ENCODE data around the gene GPR18. TPM values are rescaled to one million over a fixed set of nuclear protein-coding genes. Genes with fewer than 3 reads are reported as not detected.

The GPR18 gene
- total RNA-seq, 2 experiments from 2014 or later = 13.7 to 16.3 TPM

GRCh38 chr13:99296398-99296797 is 38.2 kb upstream of the GPR18 start:
- ChIA-PET POLR2A (interaction anchor here (0.9 to 1.3 kb wide), 2 partner anchors 10 to 84 kb away, joined by 3 read pairs; no protein-coding TSS in a partner anchor), CTCF (interaction anchor here (1.6 kb wide), 1 partner anchor 27 kb away, joined by 9 read pairs; no protein-coding TSS in a partner anchor)

- CTCF ChIA-PET = interaction anchor here (0.7 to 1.6 kb wide), 3 partner anchors 17 to 124 kb away, joined by 3 to 9 read pairs (median 3); no protein-coding TSS in a partner anchor
- POLR2A ChIA-PET = interaction anchor here (1.3 kb wide), 1 partner anchor 11 kb away, joined by 3 read pairs; no protein-coding TSS in a partner anchor
Measured at GRCh38 chr13:99295488-99296252, 37.5 kb upstream of the GPR18 start.

- POLR2A ChIA-PET = no interaction called here
- CTCF ChIA-PET = interaction anchor here (0.6 to 0.9 kb wide), 3 partner anchors 17 to 124 kb away, joined by 3 read pairs; no protein-coding TSS in a partner anchor
Measured at GRCh38 chr13:99294958-99295357, 36.8 kb upstream of the GPR18 start.

- ChIA-PET POLR2A (interaction anchor here (0.6 kb wide), 1 partner anchor 137 kb away, joined by 8 read pairs; no protein-coding TSS in a partner anchor), CTCF (no interaction called here)
Measured at GRCh38 chr13:99294198-99294597, 36.0 kb upstream of the GPR18 start.

GRCh38 chr13:99293178-99293577 is 35.0 kb upstream of the GPR18 start:
- POLR2A ChIA-PET = no interaction called here

GRCh38 chr13:99290894-99291293 is 32.7 kb upstream of the GPR18 start:
- POLR2A ChIA-PET = no interaction called here
- CTCF ChIA-PET = interaction anchor here (1.4 kb wide), 1 partner anchor 13 kb away, joined by 3 read pairs; no protein-coding TSS in a partner anchor

More at GRCh38 chr13:99293178-99293577, 35.0 kb upstream of the GPR18 start:
- CTCF ChIA-PET = interaction anchor here (0.6 to 1.1 kb wide), 2 partner anchors 32 to 143 kb away, joined by 3 read pairs; no protein-coding TSS in a partner anchor

GRCh38 chr13:99289674-99290337 is 31.6 kb upstream of the GPR18 start:
- CTCF ChIA-PET = interaction anchor here (0.6 to 2.2 kb wide), 3 partner anchors 44 to 147 kb away, joined by 3 to 9 read pairs (median 3); no protein-coding TSS in a partner anchor
- POLR2A ChIA-PET = no interaction called here

GRCh38 chr13:99289271-99289670 is 31.1 kb upstream of the GPR18 start:
- POLR2A ChIA-PET = interaction anchor here (0.6 kb wide), 1 partner anchor 62 kb away, joined by 3 read pairs; no protein-coding TSS in a partner anchor
- CTCF ChIA-PET = interaction anchor here (0.6 to 2.2 kb wide), 3 partner anchors 43 to 147 kb away, joined by 3 to 9 read pairs (median 3); no protein-coding TSS in a partner anchor

- POLR2A ChIA-PET = interaction anchor here (0.9 kb wide), 1 partner anchor 93 kb away, joined by 4 read pairs; no protein-coding TSS in a partner anchor
- CTCF ChIA-PET = interaction anchor here (0.9 to 2.2 kb wide), 5 partner anchors 16 to 149 kb away, joined by 3 to 9 read pairs (median 3); partner anchors contain the start of gene GPR18
Measured at GRCh38 chr13:99288089-99288488, 29.9 kb upstream of the GPR18 start.

- ChIA-PET POLR2A (interaction anchor here (0.7 kb wide), 1 partner anchor 302 kb away, joined by 4 read pairs; no protein-coding TSS in a partner anchor), CTCF (interaction anchor here (1.0 kb wide), 1 partner anchor 100 kb away, joined by 3 read pairs; no protein-coding TSS in a partner anchor)
Measured at GRCh38 chr13:99287551-99287950, 29.4 kb upstream of the GPR18 start.

GRCh38 chr13:99285432-99286182 is 27.4 kb upstream of the GPR18 start:
- POLR2A ChIA-PET = no interaction called here
- CTCF ChIA-PET = interaction anchor here (0.8 to 3.1 kb wide), 3 partner anchors 10 to 359 kb away, joined by 3 to 6 read pairs (median 4); no protein-coding TSS in a partner anchor

- POLR2A ChIA-PET = no interaction called here
Measured at GRCh38 chr13:99282264-99283231, 24.4 kb upstream of the GPR18 start.

GRCh38 chr13:99281811-99282263 is 23.7 kb upstream of the GPR18 start:
- POLR2A ChIA-PET = no interaction called here
- CTCF ChIA-PET = no interaction called here

More at GRCh38 chr13:99282264-99283231, 24.4 kb upstream of the GPR18 start:
- CTCF ChIA-PET = interaction anchor here (0.6 to 1.0 kb wide), 2 partner anchors 8 to 32 kb away, joined by 3 to 4 read pairs; no protein-coding TSS in a partner anchor

- POLR2A ChIA-PET = interaction anchor here (0.7 kb wide), 1 partner anchor 51 kb away, joined by 4 read pairs; no protein-coding TSS in a partner anchor
- CTCF ChIA-PET = interaction anchor here (1.0 to 1.4 kb wide), 3 partner anchors 11 to 157 kb away, joined by 3 to 4 read pairs (median 3); no protein-coding TSS in a partner anchor
Measured at GRCh38 chr13:99280166-99280565, 22.0 kb upstream of the GPR18 start.

GRCh38 chr13:99279637-99280036 is 21.5 kb upstream of the GPR18 start:
- ChIA-PET POLR2A (no interaction called here), CTCF (interaction anchor here (1.0 to 1.7 kb wide), 4 partner anchors 10 to 157 kb away, joined by 3 to 4 read pairs (median 4); no protein-coding TSS in a partner anchor)

GRCh38 chr13:99278843-99279242 is 20.7 kb upstream of the GPR18 start:
- ChIA-PET CTCF (interaction anchor here (1.2 to 1.8 kb wide), 4 partner anchors 9 to 158 kb away, joined by 3 to 4 read pairs (median 4); no protein-coding TSS in a partner anchor), POLR2A (no interaction called here)

GRCh38 chr13:99278200-99278599 is 20.0 kb upstream of the GPR18 start:
- CTCF ChIA-PET = interaction anchor here (1.7 to 1.8 kb wide), 2 partner anchors 9 to 139 kb away, joined by 4 read pairs; no protein-coding TSS in a partner anchor
- POLR2A ChIA-PET = no interaction called here
